Adrenal gland (tissue), 12 donors: ENCODE data around the gene AKAP1. TPM values are rescaled to one million over a fixed set of nuclear protein-coding genes. Genes with fewer than 3 reads are reported as not detected.

Experiments used
- DNase-seq, 7 donors: peaks; one replicate each; pipeline ENCODE4 v3.0.0-alpha.2; 2019 to 2020
- H3K27ac ChIP-seq, 5 donors: fragments of 200-600 bp; sonication (generic) in 4 of 5; 1 replicate in 3 of 5; 2 replicates in 2 of 5; pipeline versions ENCODE4 v1.5.1 to v1.8.0; 2016 to 2020; ENCODE audit warnings: mild to moderate bottlenecking in 1 of 5
- H3K27me3 ChIP-seq: fragments of 200-600 bp; 2 replicates; pipeline ENCODE4 v1.8.0; 2021
- H3K36me3 ChIP-seq, 2 donors: fragments of 200-600 bp; replicated peaks in 1 of 2; 1 replicate in 1 of 2; 2 replicates in 1 of 2; pipeline versions ENCODE4 v1.5.1 to v1.8.0; 2018 to 2022
- H3K4me1 ChIP-seq, 2 donors: fragments of 200-600 bp; replicated peaks in 1 of 2; 1 replicate in 1 of 2; 2 replicates in 1 of 2; pipeline versions ENCODE4 v1.5.1 to v1.8.0; 2018 to 2021
- H3K4me3 ChIP-seq, 4 donors: fragments of 200-600 bp; sonication (generic) in 3 of 4; one replicate each; pipeline ENCODE4 v1.5.1; 2016 to 2018
- H3K9me3 ChIP-seq, 3 donors: fragments of 200-600 bp; sonication (generic) in 1 of 3; replicated peaks in 1 of 3; 1 replicate in 2 of 3; 2 replicates in 1 of 3; pipeline versions ENCODE4 v1.5.1 to v1.8.0; 2016 to 2021
- POLR2A ChIP-seq, 2 donors: fragments of 450-650 bp; IDR thresholded peaks; one replicate each; pipeline ENCODE4 v1.6.1; 2017; ENCODE audit warnings: antibody characterized with exemption in 2 of 2, mild to moderate bottlenecking in 2 of 2, moderate library complexity in 1 of 2
- WGBS, 4 donors: extraction: QIAGEN DNeasy Blood & Tissue Kit in 2 of 4; methylation state at CpG; one replicate each; pipeline versions ENCODE4 v1.1.5 to v1.1.7; 2013 to 2017; 5-methylcytosine and 5-hydroxymethylcytosine counted together
- intact Hi-C, 2 donors: fragments of 100-400 bp; cut with DNase I; formaldehyde crosslinking; loops; one replicate each; pipeline versions ENCODE4 v1.14.1 to v1.15.0; 2022 to 2023
- polyA plus RNA-seq, 3 donors: library from polyadenylated mRNA; stranded (reverse); fragments of 200-250 nt in 2 of 3; fragments of 350-450 nt in 1 of 3; fragmentation: Illumina TruSeq in 1 of 3; extraction: RNeasy Lipid Tissue Mini Kit (QIAGEN cat#74804) in 1 of 3; gene quantifications; one replicate each; pipeline ENCODE4 v1.2.3, GENCODE V29; 2013 to 2014
- total RNA-seq, 9 donors: library from RNA; depleted of rRNA in 4 of 9; stranded (reverse); fragments of >200 nt in 4 of 9; fragments of 120-200 nt in 1 of 9; fragmentation: NEBNext Ultra II Directional in 1 of 9; extraction: Animal tissue kit (Norgen Biotek cat#: 25700) in 1 of 9; gene quantifications; one replicate each; pipeline versions ENCODE4 v1.1.0 to v1.2.4, GENCODE V29; 2013 to 2023
- TF ChIP-seq, protein P1 (sequence below), 6 experiments: fragments of 450-650 bp in 4 of 6; fragments of 200-600 bp in 2 of 6; sonication (generic) in 1 of 6; IDR thresholded peaks; 1 replicate in 5 of 6; 2 replicates in 1 of 6; pipeline versions ENCODE4 v1.5.1 to v1.8.0; 2016 to 2021; ENCODE audit warnings: antibody characterized with exemption in 6 of 6, mild to moderate bottlenecking in 2 of 6, moderate library complexity in 1 of 6
- donor health status: healthy with polysubstance abuse.
- donor health status: Bipolar disorder and iron deficiency.
- donor health status: DM: yes; HTN: yes; CAD: no.
- donor health status: DM: no; HTN: no; CAD: no.
- donor health status: DM: no; HTN: no; CAD: no.
- donor health status: DM: yes; HTN: yes; CAD: no.

Gene AKAP1
- total and polyA plus RNA-seq, 12 donors = 14.0 to 259 (median 29.4) TPM

DNA sequence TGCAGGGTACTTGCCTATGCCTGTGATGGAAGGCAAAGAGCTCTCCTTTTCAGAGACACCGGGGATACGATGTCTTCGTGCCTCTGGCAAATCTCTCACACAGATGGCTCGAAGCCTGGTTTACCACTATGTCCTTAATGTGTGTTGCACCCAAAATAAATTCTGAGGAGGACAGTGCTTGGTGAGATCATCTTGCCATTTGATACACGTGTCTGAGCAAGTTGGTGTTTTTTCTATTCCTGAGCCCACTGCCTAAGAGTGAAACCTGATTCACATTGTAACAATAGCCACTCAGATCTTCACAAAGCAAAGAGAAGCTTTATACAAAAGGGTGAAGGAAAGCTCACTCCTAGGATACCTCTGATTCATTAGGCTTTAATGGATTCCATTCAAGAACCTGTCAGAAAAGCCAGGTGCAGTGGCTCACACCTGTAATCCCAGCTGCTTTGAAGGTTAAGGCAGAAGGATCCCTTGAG lies 33.1 kb upstream of the AKAP1 start:
- H3K27ac ChIP-seq = no peak overlapping the region
- intact Hi-C loops = no loop called here
- no peaks in the 10 kb centered on the region for H3K9me3 ChIP-seq
- DNase-seq = no peak
- no peak for TF ChIP-seq POLR2A (IDR thresholded peaks at IDR 0.05)
- TF ChIP-seq, protein P1, sequence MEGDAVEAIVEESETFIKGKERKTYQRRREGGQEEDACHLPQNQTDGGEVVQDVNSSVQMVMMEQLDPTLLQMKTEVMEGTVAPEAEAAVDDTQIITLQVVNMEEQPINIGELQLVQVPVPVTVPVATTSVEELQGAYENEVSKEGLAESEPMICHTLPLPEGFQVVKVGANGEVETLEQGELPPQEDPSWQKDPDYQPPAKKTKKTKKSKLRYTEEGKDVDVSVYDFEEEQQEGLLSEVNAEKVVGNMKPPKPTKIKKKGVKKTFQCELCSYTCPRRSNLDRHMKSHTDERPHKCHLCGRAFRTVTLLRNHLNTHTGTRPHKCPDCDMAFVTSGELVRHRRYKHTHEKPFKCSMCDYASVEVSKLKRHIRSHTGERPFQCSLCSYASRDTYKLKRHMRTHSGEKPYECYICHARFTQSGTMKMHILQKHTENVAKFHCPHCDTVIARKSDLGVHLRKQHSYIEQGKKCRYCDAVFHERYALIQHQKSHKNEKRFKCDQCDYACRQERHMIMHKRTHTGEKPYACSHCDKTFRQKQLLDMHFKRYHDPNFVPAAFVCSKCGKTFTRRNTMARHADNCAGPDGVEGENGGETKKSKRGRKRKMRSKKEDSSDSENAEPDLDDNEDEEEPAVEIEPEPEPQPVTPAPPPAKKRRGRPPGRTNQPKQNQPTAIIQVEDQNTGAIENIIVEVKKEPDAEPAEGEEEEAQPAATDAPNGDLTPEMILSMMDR (IDR thresholded peaks at IDR 0.05) = no peak
- H3K4me1 ChIP-seq = peaks cover 5% of the 10 kb centered on the region in 2 donors
- H3K27me3 ChIP-seq = no peaks in the 10 kb centered on the region
- H3K4me3 ChIP-seq = no peak overlapping the region
- WGBS, 4 donors = 74 to 81% (median 78%) methylated on average over 4 to 5 of the region's 5 CpGs
- H3K36me3 ChIP-seq = no peaks in the 10 kb centered on the region

DNA sequence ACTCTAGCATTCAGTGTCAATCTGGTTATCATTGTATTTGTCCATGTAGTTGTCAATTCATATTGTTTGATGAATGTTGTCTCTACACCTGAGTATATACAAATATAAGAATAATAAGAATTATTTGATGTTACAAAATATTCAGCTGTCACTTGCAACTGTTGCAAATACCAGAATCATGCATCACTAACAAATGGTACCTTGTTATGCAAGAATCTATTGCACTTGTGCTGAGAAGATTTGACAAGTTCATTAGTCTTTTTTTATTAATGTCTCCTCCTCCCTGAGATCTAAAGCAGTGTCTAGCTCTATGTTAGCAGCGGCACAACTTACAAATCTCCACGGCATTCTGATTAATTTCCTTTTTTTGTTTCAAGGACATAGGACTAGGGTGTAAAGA lies 22.2 kb upstream of the AKAP1 start:
- whole genome bisulfite sequencing, 4 donors = 32 to 62% (median 44%) methylated on average over 2 of the region's 2 CpGs
- Histone ChIP-seq H3K4me3 (no peak overlapping the region), H3K4me1 (no peaks in the 10 kb centered on the region), H3K27me3 (no peaks in the 10 kb centered on the region), H3K36me3 (no peaks in the 10 kb centered on the region), H3K27ac (no peak overlapping the region), H3K9me3 (no peaks in the 10 kb centered on the region)
- DNase-seq = no peak
- TF ChIP-seq, protein P1 (IDR thresholded peaks at IDR 0.05) = no peak
- no peak for TF ChIP-seq POLR2A (IDR thresholded peaks at IDR 0.05)
- intact Hi-C loops = no loop called here

DNA sequence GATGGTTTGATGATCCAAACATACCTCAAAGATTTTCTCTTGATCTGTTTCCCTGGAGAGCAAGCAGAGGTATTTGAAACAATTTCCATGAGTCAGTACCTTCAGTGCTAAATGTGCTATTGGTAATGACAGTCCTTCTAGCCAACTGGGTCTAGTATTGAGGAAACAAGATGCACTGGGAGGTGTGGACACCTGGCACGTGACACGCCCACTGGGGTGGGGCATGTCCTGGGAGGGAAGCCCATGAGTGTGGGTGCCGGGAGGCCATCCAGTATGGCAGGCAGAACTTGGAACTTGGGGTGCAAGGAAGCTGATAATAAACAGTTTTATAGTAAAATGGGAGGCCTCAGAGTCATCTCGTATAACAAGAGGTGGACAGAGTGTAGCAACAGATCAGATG lies 17.9 kb upstream of the AKAP1 start:
- Histone ChIP-seq H3K27me3 (no peaks in the 10 kb centered on the region), H3K27ac (no peak overlapping the region), H3K36me3 (no peaks in the 10 kb centered on the region), H3K4me1 (no peaks in the 10 kb centered on the region), H3K4me3 (no peak overlapping the region), H3K9me3 (no peaks in the 10 kb centered on the region)
- intact Hi-C loops = no loop called here
- TF ChIP-seq, protein P1 (IDR thresholded peaks at IDR 0.05) = no peak
- TF ChIP-seq POLR2A (IDR thresholded peaks at IDR 0.05) = no peak
- peak in 1 of 7 donors; percentile 35 for DNase-seq
- WGBS, 4 donors = 89 to 96% (median 91%) methylated on average over 4 of the region's 4 CpGs

DNA sequence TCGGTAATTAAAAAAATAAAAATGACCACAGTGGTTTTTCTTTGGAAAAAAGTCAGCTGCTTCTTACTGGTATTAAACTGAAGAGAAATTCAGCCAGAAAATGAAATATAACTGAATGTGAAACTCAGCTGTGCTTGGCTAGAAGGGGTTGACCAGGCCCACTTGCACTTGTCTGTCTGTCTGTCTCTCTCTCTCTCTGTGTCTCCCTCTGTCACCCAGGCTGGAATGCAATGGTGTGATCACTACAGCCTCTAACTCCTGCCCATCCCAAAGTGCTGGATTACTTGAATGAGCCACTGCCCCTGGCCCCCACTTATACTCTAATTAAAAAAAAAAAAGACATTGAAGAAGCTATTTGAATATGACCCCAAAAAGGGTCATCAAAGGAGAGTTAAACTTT lies 17.3 kb upstream of the AKAP1 start:
- TF ChIP-seq, protein P1 (IDR thresholded peaks at IDR 0.05) = no peak
- no peak for TF ChIP-seq POLR2A (IDR thresholded peaks at IDR 0.05)

More for the DNA sequence above, 17.3 kb upstream of the AKAP1 start:
- Histone ChIP-seq H3K27me3 (no peaks in the 10 kb centered on the region), H3K4me1 (no peaks in the 10 kb centered on the region), H3K4me3 (no peak overlapping the region), H3K9me3 (no peaks in the 10 kb centered on the region), H3K36me3 (no peaks in the 10 kb centered on the region), H3K27ac (no peak overlapping the region)
- DNase-seq = peak in 1 of 7 donors; percentile 21
- intact Hi-C loops = no loop called here
- 84 to 97% (median 90%) methylated on average over 1 of the region's 1 CpG for WGBS, 4 donors
